ENCODE data around the gene CLDN6.

DNA sequence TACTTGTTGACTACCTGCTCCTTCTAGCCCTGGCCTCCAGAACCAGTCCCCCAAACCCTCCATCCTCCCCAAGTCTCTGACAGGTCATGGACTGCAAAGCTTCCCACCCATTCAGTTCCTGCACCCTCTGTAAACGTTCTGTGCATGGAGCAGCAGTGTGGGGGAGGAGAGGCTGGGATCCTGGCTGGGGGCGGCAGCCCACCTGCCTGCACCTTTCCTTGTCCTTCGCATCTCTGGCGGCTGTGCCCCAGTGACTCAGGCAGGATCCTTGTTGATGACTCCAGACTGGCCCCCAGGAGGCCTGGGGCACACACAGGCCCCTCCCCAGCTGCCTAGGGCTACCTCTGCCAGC is 36.1 kb downstream of the CLDN6 start:
- TF ChIP-seq, protein P1, sequence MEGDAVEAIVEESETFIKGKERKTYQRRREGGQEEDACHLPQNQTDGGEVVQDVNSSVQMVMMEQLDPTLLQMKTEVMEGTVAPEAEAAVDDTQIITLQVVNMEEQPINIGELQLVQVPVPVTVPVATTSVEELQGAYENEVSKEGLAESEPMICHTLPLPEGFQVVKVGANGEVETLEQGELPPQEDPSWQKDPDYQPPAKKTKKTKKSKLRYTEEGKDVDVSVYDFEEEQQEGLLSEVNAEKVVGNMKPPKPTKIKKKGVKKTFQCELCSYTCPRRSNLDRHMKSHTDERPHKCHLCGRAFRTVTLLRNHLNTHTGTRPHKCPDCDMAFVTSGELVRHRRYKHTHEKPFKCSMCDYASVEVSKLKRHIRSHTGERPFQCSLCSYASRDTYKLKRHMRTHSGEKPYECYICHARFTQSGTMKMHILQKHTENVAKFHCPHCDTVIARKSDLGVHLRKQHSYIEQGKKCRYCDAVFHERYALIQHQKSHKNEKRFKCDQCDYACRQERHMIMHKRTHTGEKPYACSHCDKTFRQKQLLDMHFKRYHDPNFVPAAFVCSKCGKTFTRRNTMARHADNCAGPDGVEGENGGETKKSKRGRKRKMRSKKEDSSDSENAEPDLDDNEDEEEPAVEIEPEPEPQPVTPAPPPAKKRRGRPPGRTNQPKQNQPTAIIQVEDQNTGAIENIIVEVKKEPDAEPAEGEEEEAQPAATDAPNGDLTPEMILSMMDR (IDR thresholded peaks at IDR 0.05): no peak
- TF ChIP-seq POLR2A (IDR thresholded peaks at IDR 0.05): no peak

Data from testis (tissue), 2 donors.